GM21723 (cell line): ENCODE measurements around the gene CALB2.

Experiments used
- ATAC-seq: cut with Tn5 transposase; IDR thresholded peaks from one replicate; pipeline ENCODE4 v1.9.1; 2021; ENCODE audit warnings: mild to moderate bottlenecking, moderate library complexity; ENCODE audit not compliant: unreplicated experiment

Gene CALB2

GRCh38 chr16:71426069-71426879 is 67.8 kb downstream of the CALB2 start:
- no peak for ATAC-seq

DNA sequence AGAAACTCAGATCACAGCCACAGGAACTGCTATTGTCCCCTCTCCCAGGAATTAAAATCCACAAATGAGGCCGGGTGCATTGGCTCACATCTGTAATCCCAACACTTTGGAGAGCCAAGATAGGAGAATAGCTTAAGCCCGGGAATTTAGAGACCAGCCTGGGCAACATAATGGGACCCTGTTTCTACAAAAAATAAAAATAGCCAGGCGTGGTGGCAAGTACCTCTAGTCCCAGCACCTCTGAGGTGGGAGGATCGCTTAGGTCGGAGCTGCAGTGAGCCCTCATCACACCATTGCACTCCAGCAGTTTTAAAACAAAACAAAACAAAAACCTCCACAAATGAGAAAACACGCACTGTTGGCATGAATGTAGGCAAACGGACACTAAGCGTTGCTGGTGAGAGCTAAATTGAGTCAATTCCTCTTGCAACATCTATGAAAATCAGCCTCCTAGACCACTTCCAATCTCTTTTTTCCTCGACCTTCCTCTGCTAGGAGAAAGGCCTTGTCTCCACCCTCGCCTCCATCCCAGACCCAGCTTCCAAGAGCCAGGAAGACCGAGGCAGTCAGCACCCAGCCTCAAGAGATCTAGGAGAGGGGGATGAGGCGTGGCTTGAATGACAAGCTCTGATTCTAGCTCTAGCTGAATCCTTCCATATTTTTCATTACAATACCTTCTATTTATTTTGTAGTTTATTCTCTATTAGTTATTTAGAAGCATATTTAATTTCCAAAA is 68.5 kb downstream of the CALB2 start:
- ATAC-seq: no peak

GRCh38 chr16:71428385-71428784 is 69.9 kb downstream of the CALB2 start:
- no peak for ATAC-seq

DNA sequence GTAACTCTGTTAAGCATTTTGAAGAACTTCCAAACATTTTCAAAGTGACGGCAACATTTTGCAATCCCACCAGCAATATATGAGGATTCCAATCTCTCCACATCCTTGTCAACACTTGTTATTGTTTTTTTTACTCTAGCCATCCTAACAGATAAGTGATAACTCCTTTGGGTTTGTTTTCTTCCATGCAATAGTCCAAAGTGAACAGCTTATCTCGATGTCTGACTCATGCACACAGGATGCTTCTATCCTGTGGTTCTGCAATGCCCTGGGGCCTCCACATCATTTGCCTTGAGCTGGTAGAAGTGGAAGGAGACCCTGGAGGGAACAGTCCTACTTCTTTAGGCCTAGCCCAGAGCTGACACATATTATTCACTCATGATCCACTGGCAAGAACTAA is 70.4 kb downstream of the CALB2 start:
- no peak for ATAC-seq

DNA sequence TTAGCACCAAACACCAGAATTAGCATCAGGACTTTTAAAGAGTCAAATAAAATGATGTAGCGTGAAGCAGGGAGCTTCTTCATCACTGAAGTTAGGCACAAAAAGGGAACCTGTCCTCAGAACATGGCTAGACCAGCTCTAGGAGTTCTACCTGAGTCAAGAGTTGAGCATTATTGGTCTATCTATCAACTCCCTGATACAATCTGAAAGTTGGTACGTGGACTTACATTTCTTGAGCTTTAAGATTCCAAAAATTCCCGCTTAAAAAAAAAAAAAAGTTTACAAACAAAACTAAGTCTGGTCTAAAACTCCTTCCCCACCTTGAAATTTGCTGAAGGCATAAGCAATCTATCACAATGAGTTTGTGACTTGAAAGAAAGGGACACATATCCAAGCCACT is 71.1 kb downstream of the CALB2 start:
- ATAC-seq: no peak

- ATAC-seq: no peak
These were observed 72.2 kb downstream of the CALB2 start for GRCh38 chr16:71430744-71431143.

GRCh38 chr16:71431176-71431575 is 72.7 kb downstream of the CALB2 start:
- ATAC-seq: no peak

DNA sequence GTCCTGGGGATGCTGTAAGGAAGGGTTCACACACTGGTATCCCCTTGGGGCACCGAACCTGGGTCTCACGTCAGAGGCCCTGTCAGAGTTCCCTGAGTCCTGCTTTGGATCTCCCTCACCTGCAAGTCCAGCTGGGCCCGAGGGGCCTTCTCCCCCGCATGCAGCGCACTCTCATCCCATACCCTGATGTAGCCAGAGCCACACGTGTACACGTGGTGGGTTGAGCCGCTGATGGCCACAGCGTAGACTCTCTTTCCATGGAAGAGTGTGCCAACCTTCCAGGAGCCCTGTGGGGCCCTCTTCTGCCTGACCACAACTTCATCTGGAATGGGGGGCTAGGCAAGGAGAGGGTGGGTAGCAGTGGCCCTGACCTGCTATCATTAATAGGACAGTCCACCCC is 73.5 kb downstream of the CALB2 start:
- no peak for ATAC-seq

GRCh38 chr16:71432906-71433305 is 74.4 kb downstream of the CALB2 start:
- ATAC-seq: no peak

DNA sequence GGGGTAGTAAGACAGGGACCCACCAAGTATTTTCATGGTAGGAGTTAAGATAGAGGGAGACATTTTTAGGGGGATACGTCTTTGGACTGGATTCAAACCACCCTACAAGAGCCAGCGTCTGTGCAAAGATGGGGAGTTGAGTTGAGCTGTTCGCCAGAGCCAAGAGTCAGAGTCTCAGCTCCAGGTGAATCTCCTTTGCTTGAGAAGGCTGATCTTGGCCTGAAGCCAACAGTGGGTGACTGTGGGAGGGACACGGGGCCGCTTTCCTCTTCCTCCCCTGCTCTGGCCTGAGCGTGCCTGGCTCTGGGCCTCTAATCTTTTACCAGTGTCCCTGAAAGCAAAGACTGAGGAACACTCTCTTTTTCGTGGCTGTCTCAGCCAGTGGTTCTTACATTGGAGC is 78.0 kb downstream of the CALB2 start:
- no peak for ATAC-seq

DNA sequence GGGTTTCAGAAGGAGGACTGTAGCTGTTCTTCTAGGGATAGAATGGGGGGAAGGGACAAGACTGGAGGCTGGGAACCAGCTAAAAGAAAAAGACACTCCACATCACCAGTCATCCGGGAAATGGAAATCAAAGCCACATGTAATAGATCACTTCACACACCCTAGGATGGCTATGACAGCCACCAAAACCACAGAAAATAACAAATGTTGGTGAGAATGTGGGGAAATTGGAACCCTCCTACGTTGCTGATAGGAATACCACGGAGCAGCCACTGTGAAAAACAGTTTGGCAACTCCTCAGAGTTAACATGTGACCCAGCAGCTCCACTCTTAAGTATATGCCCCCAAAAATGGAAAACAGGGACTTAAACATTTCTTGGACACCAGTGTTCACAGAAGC is 81.0 kb downstream of the CALB2 start:
- ATAC-seq: no peak
